ENCODE data around the gene TTC24.

- TF ChIP-seq EP300 (IDR thresholded peaks at IDR 0.05; ENCODE audit: low read depth) (no peak), CTCF (IDR thresholded peaks at IDR 0.05) (no peak)
Observed at GRCh38 chr1:156532374-156532773, 47.1 kb upstream of the TTC24 start.
